ENCODE data around the gene CALHM4.

The CALHM4 gene, protein sequence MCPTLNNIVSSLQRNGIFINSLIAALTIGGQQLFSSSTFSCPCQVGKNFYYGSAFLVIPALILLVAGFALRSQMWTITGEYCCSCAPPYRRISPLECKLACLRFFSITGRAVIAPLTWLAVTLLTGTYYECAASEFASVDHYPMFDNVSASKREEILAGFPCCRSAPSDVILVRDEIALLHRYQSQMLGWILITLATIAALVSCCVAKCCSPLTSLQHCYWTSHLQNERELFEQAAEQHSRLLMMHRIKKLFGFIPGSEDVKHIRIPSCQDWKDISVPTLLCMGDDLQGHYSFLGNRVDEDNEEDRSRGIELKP

DNA sequence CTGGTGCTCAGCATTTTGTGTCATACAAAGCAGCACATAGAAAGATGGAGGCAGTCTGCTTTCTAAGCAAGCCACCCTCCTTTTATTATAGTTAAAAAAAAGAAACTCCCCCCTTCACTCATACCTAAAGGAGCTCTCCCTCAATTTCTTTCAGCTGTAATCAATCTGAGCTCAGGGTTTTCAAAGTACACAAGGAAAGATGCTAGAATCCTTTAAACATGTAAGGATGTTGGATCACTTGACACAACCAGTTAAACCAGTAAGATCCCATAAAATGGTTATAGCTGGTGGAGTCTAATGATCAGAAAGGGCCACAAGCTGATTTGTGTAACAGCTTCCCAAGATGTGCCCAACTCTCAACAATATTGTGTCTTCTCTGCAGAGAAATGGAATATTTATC lies at the start of gene CALHM4:
TSS of gene CALHM4 (plus strand) at position 301 of the 400 bp plus-strand sequence. CDS start at position 344, 43 bp downstream.
- DNase-seq (ENCODE audit: low read depth in 2 of 2) = no peak

DNA sequence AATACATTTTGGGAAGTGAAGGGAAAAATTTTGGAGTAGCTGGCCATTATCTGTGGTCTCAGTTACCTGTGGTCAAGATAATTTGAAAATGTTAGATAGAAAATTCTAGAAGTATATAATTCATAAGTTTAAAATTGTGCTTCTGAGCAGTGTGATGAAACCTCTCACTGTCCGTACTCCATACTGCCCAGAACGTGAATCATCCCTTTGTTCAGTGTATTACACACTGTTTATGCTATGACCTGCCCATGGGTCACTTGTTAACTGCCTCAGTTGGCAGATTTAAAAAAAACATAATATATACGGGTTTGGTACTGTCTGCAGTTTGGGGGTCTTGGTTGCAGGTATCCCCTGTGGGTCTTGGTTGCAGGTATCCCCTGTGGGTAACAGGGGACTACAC lies 46.2 kb upstream of the CALHM4 start:
- DNase-seq (ENCODE audit: low read depth in 2 of 2) = no peak

DNA sequence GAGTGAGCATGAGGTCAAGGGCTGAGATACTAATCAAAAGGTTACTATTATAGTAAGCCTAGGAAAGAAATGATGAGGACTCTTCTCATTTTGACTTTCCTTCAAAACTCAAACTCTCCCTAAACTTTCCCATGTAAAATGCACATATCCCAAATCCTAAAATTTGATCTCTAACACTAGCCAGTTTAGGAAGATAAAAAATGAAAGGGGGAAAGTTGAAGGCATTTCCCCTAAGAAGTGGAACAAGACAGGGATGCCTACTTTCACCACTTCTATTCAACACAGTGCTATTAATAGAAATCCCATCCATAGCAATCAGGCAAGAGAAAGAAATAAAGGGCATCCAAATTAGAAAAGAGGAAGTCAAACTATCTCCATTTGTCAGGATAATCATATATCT lies 45.0 kb upstream of the CALHM4 start:
- no peak for DNase-seq (ENCODE audit: low read depth in 2 of 2)

DNA sequence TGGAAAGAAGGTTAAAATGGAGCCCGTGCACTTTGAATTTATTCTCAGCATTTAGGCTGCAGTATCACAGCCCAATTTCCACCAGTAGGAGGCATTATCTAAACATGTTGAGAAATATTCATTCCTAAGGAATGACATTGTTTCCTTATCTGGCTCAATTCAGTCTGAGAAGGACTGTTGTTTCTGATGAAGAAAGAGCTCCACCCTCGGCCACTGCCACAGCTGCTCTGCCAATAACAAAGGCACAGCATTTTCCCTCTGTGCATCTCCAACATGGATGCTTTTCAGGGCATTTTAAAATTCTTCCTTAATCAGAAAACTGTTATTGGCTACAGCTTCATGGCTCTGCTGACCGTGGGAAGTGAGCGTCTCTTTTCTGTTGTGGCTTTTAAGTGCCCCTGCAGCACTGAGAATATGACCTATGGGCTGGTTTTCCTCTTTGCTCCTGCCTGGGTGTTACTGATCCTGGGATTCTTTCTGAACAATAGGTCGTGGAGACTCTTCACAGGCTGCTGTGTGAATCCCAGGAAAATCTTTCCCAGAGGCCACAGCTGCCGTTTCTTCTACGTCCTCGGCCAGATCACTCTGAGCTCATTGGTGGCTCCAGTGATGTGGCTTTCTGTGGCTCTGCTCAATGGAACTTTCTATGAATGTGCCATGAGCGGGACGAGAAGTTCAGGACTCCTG lies 42.0 kb upstream of the CALHM4 start, which contains the start of gene CALHM5:
TSS of gene CALHM5 (plus strand) at position 216 of the 687 bp plus-strand sequence. CDS start at position 274, 58 bp downstream.
- DNase-seq (ENCODE audit: low read depth in 2 of 2) = no peak

DNA sequence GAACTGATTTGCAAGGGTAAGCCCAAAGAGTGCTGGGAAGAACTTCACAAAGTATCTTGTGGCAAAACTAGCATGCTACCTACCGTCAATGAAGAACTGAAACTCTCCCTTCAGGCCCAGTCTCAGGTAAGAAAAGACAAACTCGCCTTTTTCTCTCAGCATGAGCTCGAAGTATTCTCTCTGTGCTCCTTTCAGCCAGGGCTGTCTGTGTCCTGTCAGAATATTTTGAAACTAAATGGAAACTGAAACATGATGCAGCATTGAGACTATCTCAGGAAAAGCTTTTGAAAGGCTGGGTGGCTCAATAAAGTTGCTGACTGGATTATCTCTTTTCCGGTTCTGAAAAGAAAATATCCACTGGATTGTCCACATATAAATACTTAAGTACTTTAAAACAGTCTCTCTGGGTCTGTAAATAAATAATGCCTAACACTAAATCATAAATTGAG lies 41.4 kb upstream of the CALHM4 start:
- no peak for DNase-seq (ENCODE audit: low read depth in 2 of 2)

DNA sequence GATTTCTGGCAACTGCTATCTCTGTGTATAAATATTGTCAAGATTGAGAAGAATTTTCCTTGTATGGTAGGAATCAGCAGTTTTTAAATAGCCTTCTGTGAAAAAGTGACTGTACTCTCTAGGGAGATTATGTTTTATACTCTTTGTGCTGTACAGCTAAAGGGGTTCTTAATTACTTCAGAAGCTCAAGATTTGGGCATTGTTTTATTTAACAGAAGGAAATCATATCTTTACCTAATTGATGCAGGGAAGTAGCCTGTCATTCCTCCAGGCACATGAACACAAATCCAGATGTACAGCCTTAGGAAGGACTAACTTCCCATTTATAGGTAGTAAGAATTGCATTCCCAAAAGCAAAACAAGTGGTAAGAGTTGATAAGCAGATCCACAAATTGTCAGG lies 40.8 kb upstream of the CALHM4 start:
- no peak for DNase-seq (ENCODE audit: low read depth in 2 of 2)

DNA sequence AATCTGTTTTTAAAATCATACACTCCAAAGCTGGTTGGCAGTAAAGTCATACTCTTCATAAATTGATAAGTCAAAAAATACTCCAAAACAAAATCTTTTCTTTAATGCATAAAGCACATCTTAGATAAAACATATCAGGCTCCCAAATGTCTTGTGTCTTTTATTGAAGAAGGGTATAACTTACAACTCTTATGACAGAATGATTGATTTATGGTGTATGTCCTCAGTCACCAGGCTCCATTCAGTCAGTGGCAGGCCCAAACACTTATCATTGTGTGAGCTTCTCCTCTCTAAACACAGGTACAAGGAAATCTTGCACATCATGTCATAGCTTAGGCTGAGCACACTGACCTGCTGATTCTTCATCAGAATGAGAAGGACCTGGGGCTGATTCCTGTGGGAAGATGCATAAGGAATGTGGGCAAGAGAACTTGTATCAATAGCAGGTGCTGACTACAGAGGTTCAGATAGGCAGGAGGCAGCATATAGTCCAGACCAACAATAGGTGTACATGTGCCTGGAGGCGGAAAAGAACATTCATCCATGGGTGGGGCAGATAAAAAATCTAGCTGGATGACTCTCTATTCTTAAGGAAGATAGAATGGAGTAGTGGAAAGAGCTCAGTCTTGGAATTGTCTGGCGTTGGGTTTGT lies 40.2 kb upstream of the CALHM4 start:
- DNase-seq (ENCODE audit: low read depth in 2 of 2) = no peak

DNA sequence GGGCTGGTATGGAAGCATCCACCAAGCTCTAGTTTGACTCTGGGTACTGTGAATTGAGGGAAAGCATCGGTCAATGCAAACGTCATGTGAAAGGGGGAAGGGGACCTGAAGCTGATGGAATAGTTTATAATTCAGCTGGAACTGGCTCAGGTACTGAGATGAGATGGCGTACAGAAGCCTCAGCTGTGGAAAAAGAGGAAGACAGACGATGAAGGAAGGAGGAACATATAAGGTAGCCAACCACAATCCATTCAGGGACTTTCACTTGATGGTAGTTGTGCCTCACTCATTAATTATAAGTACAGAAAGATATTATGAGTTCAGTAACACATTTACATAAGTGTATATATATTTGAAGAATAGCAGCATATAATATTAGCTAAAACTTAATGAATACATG lies 39.4 kb upstream of the CALHM4 start:
- DNase-seq (ENCODE audit: low read depth in 2 of 2) = no peak

DNA sequence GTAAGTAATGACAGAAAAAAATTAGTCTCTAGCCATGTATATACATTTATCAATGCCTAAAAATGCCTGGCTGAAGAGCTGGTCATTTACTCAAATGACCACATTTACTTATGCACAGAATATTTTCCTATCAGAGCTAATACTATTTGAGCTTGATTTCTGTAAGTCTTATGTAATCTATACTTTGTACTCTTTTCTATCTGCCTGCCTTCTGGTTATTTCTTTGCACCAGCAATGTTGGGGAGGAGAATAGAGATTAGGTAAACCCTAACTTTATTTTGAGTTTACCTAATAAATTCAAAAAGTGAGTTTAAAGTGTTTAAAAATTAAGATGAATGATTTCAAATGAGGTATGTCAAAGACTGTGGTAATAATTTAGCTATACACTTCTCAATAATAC lies 38.4 kb upstream of the CALHM4 start:
- no peak for DNase-seq (ENCODE audit: low read depth in 2 of 2)

DNA sequence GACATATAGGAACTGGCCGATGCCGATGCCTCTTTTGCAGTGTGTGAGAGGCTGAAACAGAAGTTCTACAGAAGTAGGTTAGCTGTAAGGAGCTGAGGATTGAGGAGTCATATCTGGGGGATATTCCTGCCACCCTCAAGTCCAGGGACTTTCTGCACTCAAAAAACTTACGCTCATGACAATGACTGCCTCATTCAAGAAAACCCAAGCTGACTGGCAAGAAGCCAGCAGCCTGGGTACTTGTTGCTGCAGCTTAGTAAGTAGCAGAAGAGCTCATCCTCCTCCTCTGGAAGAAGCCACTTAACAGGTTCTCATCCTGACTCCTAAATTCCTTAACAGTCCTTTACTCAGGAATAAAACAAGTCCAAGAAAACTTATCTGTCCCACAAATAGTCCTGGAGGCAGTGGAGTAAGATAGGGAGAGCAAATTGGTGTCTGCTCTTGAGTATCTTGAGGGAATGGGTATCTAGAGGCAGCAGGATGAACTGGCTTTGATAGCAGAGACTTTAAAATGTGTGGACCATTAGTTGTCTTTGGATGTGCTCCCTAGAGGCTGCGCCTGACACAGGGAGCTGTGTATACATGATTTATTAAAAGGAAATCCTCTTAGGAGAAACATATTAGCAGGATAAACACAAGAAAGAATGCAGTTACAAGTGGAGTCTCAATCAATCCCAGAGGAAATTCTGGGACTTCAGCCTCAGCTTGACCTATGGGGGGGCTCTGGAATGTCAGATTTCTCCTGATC lies 34.8 kb upstream of the CALHM4 start:
- DNase-seq (ENCODE audit: low read depth in 2 of 2) = no peak

DNA sequence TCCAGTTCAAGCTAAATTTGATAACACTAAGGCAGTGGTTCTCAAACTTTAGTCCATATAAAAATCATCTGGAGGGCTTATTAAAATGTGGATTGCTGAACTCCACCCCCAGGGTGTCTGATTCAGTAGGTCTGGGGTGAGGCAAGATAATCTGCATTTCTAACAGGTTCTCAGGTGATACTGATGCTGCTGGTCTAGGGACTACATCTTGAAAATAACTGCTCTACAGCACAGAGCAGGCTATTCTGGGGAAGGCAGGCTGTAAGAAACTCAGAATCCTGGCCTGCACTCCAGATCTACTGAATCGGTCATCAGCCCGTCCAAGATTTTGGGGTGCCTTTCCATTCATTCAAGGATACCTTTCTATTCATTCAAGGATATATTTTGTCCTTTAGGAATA lies 30.7 kb upstream of the CALHM4 start:
- no peak for DNase-seq (ENCODE audit: low read depth in 2 of 2)

DNA sequence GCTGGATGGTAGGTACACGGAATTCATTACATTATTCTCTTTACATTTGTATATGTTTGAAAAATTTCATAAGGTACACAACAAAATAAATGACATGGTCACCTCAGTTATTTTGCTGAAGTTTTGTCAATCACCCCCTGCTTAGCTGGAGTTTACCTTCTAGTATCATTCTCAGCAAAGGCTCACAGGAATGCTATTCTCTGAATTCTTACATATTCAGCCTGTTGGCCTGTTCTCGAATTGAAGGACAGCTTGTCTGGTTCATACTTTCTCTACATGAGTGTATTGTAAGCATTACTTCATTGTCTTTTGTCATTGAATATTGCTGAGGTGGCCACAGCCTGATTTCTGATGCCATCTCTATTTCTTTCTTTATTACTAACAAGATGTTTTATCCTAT lies 29.3 kb upstream of the CALHM4 start:
- DNase-seq (ENCODE audit: low read depth in 2 of 2) = no peak

DNA sequence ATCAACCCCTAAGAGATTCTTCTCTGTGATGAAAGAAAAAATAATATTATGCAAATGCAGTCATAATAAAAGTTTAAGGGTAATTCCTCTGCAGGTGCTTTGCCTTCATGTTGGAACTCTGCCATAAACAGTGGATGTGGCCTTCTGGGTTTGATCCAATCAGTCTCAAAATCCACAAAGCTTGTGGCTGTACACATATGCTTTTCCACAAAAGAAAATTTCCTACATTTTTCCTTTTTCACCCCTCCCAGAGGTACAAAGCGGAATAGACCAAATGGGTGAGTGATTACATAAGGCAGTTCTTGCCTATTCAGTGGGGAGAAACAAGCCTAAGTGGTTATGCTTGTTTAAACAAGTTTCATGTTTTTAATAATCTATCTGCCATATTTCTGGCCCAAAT lies 25.4 kb upstream of the CALHM4 start:
- DNase-seq (ENCODE audit: low read depth in 2 of 2) = no peak

DNA sequence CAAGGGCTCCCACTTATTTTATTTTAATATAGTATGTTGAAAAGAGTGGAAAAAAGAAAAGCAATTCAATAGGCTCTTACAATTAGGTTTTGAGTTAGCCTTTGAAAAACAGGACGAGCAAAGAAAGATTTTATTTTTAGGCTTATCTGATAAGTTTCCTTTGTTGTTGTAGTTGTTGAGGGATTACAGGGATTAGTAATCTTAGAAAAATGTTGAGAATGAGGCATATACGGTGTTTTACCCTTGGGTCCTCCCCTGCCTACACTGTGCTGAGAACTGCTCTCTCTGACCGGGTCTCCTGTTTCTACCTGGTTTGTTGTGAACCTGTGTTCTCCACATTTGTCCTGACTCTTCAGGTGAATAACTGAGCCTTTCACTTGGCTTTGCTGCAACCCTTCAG lies 24.8 kb upstream of the CALHM4 start:
- no peak for DNase-seq (ENCODE audit: low read depth in 2 of 2)

DNA sequence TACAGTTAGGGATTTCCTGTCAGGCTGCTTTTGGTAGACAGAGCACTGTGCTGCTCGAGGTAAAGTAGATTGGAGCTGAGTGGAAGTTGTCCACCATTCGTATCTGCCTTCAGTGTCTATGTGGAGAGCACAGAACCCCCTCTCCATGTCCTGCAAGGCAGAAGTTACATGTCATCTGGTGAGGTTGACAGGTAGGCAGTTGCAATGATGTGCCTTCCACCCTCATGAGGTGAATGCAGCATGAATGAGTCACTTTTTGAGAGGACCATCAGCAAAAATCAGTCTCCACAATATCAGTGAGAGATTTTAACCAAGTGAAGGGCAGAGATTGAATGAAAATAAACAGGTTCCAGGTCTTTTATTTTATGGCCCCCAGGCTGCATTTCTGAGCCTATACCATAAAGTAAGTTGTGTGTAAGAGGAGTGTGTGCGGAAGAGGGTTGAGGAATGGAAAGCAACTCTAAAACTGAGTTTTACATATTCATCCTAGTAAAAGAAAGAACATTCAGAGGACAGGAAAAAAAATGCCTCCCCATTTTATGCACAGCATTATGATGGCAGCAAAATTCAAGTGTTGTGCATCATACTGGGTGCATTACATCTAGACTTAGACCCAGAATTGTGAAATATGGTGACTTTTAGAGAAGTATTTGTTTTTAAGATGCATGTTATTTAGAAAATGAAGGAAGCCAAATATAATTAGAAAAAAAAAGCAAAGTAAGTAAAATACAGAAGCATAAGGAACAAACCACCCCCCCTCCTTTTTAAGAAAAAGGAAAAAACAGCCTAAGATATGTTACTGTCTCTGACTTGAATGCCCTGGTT lies 23.9 kb upstream of the CALHM4 start:
- DNase-seq (ENCODE audit: low read depth in 2 of 2) = no peak

DNA sequence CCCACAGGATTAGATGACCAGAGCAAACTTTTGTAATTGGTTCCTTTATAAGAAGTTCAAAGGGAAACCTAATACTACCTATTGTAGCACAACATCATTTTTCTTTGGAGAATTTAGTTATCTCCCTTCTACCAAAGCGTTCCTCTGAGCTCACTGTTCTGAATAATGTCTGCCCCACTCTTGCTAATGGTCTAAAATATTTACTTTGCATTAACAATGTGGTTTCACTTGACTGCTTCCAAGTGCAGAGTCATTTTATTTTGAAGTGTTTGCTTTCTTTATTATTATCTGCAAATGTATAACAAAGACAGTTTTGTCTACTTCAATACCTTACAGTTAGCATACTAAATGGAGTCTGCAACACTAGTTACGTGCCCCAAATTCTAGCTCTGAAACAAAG lies 23.1 kb upstream of the CALHM4 start:
- no peak for DNase-seq (ENCODE audit: low read depth in 2 of 2)

DNA sequence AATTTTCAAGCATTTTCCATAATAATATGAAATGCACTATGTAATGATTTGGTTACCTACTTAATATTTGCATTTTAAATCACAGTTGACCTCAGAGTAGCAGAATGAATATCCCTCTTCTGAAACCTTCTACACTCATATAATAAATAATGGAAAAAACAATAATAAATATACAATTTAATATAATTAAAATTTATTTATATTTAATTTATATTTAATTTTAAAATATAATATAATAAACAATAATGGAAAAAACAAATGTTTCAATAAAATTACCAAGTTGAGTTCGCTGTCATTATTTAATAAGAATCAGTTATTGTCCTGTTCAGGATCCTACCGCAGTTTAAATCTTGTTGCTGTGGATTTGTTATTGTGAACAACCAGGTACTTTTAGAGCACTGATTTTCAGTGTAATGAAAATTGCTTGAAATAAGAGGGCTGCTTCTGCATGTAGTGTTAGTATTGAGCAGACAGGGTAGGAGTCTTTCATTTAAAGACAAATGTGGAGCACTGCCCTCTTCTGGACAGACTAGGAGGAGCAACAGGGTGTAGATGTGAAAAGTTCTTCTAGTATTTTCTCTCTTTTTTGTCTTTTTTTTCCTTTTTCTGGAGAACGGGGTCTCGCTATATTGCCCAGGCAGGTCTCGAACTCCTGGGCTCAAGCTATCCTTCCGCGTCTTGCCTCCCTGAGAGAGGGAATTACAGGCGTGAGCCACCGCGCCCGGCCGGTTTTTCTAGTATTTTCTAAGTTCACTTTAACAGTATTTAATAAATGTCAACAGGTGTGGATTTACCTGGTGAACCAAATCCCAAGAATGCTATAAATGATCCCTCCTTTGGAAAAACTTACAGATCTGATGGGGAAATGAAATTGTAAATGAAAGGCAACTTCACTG lies 21.6 kb upstream of the CALHM4 start:
- peak in 1 of 2 donors; percentile 25 for DNase-seq (ENCODE audit: low read depth in 2 of 2)

DNA sequence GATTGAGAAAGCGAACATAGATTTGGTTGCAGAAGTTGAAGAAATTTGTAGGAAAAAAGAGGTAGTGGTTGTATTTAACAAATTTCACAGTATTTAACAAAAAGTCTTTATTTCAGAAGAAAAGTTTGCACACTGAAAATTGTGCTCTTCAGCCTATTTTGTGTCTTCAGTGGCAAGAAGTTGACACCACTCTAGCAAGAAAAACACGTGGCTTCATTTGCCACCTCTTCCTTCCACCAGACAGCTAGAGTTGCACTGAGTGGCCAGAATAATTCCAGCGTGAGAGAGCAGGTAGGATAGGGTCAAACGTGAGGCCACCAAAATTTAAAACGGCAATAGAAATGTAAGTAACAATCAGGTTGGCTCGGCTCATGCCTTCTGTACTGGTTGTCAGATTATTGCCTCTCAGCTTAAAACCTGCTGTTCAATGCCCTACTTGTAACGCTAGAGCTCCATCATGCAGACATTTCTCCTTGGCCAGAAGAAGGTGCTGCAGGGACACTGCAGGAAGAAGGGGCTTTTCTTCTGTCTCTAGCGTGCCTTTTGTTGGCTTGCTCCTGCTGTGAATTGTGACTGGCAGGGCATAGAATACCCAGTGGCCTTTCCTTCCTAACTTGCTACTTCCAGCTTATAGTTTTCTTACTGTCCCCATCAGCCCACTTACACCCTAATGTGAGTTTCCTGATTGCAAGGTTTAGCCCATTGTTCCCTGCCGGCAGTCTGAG lies 20.2 kb upstream of the CALHM4 start:
- DNase-seq (ENCODE audit: low read depth in 2 of 2) = no peak

DNA sequence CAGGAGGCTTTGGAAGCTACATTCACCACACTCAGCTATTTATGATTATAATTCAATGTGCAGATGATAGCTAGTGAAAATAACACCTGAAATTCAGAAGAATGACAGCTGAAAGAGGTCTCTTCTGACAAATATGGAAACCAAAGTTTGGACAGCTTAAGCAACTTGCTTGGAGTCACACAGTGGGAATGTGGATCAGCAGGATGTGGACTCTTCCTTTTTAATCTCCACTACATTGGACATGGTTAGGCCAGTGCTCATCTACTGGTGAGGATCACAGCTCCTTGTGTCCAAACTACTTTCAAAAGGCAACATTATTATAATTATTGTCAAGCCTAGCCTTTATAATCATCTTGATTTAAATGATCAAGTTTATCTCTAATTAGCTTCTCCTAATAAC lies 18.4 kb upstream of the CALHM4 start:
- no peak for DNase-seq (ENCODE audit: low read depth in 2 of 2)

DNA sequence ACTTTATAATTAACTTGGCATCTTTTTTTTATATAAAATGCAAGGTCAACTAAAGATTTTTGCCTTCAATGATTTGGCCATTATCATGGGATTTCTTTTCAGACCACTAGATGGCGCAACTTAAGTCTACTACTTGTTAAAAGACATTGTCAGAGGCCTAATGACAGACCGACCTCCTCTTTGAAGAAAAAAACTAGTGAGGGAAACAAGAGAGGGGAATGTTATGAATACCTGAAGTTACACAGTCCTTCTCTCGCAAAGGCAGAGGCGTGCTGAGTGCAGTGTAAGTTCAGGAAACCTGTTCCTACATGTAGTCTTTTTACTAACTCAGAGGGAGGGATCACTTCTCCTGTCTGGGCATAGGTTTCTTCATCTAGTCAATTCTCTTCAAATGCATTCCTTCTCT lies 17.3 kb upstream of the CALHM4 start:
- no peak for DNase-seq (ENCODE audit: low read depth in 2 of 2)
